SW480 (cell line): ENCODE data around the gene IRF2BPL.
A peak's percentile ranks its signal among the peaks of the same experiment; 100 is the strongest.

Source experiments
- DNase-seq: peaks from one replicate; pipeline ENCODE4 v3.0.0-alpha.2; 2016; ENCODE audit warnings: low spot score

The IRF2BPL gene

DNA sequence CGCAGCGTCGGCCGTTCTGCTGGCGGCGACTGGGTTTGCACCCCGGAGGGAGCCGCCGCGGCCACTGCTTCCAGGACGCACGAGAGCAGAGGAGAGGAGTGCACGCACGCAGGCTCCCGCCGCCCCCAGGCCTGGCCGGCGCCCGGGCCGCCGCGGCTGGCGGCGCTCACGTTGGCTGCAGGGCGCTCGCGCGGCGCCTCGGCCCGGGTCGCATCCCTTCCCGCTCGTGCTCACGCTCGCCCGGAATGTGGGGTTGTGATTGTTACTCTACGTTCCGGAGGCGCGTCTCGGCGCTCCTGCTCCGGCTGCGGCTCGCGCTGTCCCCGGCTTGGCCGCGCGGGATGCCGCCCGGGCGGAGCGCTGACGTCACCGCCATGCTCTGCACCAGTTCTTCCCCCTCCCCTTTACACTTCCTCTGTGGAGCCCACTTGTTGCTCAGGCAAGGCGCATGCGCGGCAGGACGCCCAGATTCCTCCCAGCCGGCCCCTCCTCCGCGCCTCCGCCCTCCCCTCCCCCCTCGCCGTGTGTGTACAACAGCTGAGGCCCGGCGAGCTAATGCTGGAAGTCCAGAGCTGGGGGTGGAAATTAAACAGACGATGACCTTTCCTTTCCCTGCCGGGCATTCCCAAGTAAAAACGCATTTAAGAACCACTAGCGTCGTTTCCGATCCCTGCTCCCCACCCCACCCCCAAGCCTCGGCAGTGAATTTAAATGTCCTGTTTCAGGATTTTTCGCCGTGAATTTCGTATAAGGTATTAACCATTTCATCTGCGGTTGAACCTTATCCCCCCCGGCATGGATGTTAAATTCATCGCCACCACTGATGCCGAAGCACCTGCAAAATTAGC, at the start of gene IRF2BPL:
IRF2BPL (minus strand) TSS at position 325 of the 848 bp plus-strand sequence. CDS start 916 bp downstream, outside the sequence.
- DNase-seq = peak; percentile 99

DNA sequence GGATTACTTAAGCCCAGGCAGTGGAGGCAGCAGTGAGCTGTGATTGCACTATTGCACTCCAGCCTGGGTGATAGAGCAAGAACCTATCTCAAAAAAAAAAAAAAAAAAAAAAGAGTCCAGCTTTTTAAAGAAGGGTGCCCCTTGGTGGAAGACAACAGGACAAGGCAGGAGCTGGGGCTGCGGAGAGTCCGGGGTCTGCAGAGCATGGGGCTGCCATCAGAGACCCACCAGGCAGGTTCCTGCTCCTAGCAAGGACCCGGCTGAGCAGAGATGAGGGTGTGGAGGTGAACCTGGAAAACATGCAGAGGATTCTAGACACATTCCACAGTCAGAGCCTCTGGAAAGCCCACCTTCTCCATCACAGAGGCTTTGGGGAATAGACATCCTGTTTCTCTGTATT, 48.5 kb upstream of the IRF2BPL start:
- no peak for DNase-seq

DNA sequence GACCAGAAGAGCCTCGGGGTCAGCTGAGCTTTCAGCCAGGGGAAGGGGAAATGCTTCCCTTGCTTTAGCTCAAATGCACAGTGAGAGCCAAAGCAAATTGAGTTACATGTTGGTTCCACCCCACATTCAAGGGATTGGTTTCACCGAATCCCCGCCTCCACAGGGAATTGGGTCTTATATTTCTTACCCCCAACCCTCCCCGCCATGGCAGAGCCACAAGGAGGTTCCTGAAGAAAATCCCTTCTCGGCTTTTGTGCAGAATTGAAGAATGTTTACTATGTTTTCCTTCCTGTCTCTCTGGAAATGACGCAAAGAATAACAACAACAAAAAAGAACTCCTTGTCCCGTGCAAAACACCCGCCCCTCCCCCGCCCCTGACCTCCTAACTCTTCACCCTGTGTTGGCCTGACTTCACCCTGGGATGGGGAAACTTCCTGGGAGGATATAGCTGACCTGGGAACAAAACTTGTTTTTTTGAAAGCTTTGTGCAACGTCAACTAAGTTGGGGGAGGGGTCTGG, 47.7 kb upstream of the IRF2BPL start:
- no peak for DNase-seq

DNA sequence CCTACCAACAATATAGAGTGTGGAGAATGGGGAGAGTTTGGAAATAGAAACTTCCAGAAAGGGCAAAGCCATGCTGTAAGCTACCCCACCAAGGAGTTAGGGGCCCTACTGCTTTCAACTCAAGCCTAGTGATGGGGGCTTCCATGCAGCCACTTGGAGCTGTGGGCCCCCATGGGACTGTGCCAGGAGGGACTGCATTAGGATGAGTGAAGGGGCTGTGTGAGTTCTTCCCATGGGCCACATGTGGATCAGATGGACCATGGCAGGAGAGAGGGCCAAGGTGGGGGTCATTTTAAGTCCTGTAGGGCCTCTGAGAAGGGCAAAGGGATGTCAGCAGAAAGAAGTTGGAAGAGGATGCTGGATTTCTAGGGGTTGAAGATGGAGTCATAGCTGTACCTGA, 46.5 kb upstream of the IRF2BPL start:
- no peak for DNase-seq

DNA sequence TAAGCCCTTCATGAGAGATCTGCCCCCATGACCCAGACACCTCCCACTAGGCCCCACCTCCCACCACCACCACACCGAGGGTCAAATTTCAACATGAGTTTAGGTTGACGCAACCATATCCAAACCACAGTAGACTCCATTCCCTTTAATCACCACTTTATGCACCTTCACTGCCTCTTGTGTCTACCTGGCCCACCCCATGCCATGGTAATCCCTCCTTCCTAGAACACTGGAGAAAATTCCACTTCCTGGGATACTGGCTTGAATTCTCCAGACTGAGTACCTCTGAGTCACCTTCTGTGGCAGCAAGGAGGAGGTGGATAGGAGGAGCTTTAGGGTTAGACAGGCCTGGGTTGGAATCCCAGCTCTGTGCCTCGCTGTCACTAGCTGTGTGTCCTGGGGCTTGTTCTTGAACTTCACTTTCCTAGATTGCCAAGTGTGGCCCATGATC, 43.5 kb upstream of the IRF2BPL start:
- peak; percentile 90 for DNase-seq

DNA sequence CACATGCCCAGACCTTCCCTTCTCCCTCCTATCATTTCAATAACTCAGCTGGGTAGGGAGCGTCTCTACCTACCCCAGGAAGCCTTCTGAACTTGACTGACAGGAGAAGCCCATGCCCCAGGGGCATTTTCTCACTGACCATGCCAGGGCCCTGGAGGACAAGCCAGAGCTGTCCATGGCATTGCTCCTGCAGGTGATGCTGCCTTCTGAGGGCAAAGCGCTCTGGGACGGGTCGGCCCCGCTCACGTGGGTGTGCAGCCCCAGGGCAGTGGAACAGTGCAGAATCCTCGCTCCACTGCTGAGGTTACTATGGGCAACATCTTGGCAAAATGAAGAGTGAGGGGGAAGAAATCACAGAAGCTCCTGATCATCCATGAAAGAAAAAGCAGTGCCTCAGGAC, 41.0 kb upstream of the IRF2BPL start:
- DNase-seq = no peak

DNA sequence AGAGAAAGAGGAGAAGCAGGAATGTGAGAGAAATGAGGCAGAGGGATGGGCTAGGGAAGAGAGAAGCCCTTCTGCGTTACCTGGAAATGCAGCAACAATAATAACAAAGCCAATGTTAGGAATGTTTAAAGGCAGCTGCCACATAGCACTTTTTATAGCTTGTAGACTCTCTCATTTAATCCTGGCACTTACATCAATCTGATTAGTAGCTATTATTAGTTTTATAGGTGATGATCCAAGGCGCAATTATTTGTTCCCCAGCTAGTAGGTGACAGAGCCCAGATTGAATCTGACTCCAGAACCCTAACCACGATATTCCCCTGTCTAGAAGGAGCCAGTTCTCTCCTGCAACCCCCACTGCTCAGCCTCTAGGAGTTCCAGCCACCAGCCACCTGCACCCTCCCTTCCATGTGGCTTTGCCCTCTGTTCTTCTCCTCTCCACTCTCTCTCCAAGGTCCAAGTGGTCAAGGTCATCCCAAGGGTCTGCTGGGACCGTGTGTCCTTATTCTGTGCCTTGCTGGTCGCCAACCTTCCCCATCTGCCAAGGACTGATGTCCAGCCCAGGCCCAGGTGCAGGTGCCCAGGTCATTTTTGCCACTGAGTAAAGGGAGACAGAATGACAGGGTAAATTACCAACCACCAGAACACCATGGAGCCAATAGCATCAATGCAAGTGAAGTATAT, 40.2 kb upstream of the IRF2BPL start:
- DNase-seq = no peak

DNA sequence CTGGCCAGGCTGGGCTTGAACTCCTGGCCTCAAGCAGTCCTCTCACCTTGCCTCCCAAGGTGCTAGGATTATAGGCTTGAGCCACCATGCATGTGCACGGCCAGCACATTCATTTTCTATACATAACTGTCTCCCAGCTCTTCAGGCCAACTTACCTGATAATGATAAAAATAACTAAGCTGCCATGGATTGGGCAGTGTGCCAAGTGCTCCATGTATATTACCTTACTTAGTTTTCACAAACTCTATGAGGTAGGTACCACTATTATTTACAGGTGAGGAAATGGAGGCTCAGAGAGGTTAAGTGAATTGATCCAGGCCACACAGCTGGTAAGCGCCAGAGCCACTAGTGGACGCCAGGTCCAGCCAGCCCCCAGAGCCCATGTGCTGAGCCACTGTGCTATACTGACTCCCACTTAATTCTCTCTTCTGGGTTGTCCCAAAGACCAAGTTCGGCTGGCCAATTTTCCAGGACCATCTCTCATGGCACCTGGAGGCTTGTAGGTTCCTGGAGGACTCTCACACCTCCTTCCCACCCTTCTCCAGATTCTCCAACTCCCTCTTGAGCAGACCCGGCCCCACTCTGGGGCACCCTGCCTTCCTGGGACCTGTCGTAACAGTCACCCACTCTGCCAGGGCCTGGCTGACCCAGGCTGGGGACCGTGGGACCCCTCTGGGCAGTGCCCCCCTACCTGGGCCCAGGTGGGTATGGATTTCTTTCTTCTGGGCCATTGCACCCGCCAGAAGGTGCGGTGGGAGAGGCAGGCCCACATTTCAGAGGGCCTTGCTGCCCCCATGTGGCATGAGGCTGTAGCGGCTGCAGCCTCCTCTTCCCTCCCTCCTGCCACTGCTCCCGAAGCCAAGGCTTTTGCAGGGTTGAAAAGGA, 39.4 kb upstream of the IRF2BPL start:
- peak; percentile 69 for DNase-seq

DNA sequence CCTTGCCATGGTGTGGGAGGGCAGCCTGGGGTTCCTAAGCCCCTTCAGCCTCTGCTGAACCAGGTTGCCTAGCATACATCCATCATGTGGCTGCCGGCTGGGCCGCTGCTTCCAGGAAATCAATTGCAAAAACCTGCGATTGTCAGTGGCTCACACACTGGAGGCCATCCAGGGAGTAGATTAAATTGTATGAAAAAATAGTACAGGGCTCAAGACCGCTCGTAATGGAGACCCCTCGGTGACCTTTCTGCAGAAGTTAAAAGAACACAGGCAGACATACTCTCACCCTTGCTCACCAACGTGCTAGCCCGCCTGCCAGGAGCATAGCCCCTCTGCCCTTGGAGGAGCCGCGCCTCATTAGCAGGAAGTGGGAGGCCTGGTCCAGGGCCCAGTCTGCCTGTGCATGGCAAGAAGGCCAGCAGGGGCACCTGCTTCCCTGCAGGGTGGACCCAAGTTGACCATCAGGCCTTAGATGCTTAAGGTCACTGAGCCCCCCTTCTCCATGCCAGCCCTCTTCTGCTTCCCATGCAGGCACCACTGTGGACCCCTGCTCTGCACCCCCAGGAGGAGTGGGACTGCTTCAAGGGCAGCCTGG, 38.2 kb upstream of the IRF2BPL start:
- DNase-seq = no peak

DNA sequence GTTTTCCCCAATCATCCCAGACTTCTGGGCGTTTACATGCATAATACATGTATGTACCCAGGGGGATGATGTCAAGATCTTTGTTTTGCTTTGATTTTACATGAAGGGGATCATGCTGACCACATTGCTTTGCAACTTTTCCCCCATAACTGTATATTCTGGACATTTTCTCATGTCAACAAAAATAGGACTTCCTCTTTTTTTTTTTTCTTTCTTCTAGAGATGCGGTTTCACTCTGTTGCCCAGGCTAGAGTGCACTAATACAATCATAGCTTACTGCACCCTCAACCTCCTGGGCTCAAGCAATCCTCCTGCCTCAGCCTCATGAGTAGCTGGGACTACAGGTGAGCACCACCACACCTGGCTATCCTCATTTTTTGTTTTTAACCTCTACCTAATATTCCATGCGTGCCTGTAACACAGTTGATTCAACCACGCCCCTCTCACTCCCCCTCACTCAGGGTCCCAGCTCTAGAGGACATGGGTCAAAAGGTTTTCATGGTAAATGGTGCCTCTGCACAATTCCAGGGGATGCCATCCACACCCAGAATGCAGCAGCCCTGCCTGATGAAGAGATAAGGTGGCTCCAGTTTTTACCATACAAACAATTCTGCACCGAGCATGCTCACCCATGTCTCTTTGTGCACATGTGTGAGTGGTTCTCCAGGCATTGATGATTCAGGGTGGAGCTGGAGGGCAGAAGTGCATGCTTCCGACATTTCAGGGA, 37.5 kb upstream of the IRF2BPL start:
- DNase-seq = no peak

DNA sequence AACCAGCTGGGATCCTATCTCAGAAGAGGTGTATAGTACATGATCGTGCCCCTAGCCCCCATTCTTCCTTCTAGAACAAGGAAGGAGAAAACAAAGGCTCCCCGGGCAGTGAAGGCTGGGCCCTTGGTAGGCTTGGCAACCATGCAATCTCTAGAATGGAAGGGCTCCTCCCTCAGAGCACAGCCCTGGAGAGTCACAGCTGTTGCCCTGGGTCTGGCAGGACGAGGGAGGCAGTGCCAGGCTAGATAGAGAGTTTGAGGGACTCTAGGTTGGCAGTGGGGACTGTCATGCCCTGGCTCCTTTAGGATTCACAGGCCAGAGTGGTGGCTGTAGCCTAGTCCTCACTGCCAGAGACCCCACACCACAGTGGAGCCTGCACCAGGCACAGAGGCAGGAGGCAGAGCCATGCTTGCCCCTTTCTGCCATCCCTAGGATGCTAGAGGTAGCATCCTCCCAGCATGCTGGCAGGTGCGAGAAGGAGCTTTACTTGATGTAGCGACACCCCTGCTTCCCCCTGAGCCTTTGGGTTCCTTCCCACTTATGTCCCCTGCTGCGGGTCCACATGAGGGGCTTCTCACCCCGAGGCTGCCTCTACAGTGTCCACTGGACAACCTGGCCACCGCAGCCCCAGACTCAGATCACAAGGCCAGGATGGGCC, 36.1 kb upstream of the IRF2BPL start:
- DNase-seq = no peak

DNA sequence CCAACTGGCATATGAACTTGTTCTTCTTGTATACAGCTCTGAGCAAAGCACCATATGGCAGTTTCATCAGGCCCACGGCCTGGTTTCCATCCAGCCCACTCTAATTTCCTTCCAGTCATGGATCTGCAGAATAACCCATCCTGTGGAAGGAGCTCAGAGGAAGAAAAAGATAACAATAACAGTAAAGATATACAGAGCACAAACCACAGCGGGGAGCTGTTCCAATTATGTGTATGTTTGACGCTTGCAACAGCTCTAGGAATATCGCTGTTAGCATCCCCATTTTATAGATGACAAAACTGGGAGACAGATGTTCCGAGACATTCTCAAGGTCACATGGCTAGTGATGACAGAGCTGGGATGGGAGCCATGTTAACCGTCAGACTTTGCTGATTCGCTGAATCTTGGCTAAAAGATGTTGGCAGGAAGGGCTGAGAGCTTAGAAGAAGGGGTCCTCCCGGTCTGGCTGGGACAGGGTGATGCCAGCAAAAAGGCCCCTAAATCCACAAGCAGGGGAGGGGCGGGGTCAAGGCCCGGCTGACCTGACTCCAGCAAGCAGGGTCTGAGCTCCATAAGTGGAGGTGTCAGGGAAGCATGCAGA, 35.2 kb upstream of the IRF2BPL start:
- DNase-seq = no peak

DNA sequence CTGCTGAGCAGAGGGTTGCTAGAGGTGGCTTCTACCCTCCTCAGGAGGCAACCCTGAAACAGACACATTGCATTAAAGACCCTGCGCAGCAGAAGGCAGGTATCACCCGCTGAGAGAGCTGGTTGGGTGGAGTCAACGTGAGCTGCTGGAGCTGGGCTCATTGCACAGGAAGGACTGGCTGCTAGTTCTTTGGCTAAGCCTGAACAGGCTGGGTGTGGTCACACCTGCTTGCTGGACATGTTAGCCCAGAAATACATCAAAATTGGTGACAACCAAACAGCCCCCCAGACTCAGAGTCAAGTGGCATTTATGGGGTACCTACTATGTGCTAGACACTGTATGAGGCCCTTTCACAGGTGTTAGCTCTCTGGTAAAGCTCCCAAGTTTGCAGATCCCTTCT, 33.8 kb upstream of the IRF2BPL start:
- no peak for DNase-seq

DNA sequence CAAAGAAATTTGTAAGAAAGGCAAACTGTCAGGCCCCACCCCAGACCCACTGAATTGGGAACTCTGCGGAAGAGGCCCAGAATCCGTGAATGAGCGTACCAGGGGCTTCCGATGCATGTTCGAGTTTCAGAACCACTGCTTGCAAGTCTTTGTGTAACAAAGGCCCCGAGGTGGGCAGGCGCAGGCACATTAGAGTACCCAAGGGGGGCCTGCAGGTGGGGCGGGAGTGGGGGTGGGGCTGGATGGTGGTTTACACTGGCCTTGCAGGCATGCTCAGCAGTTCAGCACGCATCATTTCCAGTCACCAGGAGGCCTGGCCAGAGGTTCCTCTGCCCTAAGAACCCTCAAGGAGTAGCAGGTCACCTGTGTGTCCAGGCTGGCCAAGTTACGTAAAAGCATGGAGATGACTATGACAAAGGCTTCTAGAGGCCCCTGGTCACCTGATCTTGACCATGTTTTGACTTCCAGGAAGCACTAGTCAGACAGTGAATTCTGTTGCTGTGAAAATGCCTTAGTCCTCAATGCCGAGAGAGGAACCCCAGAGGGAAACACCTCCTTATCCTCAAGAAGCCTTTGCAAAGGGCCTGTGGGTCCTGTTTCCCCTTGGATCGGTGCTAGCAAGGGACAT, 33.2 kb upstream of the IRF2BPL start:
- no peak for DNase-seq

DNA sequence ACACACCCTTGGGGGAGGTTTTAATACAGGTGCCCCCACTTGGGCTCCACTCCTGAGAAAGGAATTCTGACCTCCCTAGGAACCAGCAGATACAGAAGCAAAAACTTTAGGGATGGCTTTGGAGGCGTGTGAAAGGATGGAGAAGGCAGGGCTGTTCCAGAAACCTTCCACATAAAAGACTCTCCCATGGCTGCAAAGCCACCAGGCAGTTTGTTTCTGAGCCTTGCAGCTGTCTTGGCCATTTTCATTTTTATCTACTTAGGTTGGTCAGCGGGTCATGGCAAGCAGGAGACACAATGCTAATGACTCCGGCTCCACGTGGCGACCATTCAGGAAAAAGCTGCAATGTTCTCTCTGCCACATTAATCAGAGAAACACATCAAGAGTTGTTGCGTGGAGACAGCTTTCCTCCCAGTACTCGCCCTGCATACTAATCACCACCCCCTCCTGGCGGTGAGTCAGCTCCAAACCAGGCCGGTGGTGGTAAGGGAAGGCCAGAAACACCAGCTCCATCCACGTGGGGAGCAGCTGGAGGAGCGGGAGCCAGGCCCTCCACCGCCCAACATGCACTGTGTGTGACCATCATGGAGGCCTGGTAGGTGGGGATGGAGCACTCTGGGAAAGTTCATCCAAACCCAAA, 30.9 kb upstream of the IRF2BPL start:
- peak; percentile 90 for DNase-seq

DNA sequence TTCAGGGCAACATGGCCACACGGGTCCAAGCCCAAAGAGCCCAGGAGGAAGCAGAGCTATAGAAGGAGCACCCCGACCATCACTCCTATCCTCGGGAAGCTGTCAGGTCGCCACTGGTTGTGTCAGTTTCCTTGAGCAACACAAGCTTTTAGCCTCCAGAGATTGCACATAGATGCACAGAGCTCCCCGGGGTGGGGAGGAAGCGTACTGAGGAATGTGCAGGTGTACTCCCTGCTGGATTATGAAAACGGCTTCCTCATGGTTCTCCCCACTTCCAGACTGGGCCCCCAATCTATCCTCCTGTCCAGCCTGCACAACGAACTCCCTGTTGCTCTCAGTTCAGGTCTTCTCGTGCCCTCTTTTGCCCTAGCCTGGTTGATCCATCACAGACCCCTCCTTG, 30.3 kb upstream of the IRF2BPL start:
- DNase-seq = no peak

DNA sequence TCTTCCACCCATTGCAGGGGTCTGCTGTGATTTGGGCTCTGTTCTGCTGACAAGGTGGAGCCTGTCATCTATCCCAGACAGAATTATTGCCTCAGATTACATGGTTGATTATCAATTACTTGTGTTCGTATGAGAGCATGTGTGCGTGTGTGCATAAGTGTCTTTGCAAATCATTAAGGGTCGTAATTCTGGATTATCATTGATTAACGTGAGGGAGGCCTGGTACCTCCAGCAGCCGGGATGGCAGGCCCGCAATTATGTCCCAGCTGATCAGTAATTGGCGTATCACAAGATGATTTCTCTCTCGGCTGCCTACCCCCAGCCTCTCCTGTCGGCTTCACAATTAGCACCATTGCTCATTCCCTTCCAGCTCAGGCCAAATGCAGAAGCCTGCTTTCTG, 29.6 kb upstream of the IRF2BPL start:
- DNase-seq = no peak

DNA sequence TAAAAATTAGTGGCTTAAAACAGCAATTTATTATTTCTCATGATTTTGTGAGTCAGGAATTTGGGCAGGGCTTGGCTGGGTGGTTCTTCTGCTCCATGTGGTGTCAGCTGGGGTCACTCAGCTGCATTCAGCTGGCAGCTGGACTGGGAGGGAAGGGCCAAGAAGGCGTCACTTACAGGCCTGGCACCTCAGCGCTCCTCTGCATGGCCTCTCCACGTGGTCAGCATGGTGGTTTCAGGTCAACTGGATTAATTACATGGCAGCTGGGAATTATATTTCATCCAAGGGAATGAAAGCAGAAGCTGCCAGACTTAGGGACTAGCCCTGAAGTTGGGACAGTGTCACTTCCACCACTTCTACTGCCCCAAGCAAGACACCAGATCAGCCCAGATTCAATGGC, 27.5 kb upstream of the IRF2BPL start:
- DNase-seq = no peak

DNA sequence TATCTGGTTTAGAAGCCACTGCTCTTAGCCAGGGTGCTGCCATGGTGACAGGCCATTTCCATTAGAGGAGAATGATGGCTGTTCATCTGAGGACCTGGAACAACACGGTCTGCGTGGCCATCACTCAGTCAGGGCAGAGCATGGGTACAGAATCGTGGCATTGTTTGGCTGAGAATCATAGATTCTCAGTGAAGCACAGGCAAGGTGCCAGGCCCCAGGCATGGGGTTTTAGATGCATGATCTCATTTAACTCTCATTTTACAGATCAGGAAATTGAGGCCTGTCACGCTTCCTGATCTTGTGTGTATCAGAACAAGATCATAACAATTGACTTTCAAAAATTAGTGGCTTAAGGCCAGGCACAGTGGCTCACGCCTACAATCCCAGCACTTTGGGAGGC, 26.8 kb upstream of the IRF2BPL start:
- DNase-seq = no peak
